Measurements from ENCODE around the gene SPECC1L.
"Not testable (repeated sequence)": the region's sequence is repeated elsewhere in the genome, so short reads cannot be mapped to it uniquely, and the experiment has no call there.

The SPECC1L gene

GRCh38 chr22:24285245-24285644 lies 14.6 kb downstream of the SPECC1L start:
- FAIRE-seq = no peak

GRCh38 chr22:24287212-24287611 lies 16.6 kb downstream of the SPECC1L start:
- FAIRE-seq = not testable (repeated sequence)

GRCh38 chr22:24287801-24288200 lies 17.2 kb downstream of the SPECC1L start:
- FAIRE-seq = not testable (repeated sequence)

- peak; percentile 58 for FAIRE-seq
Measured at GRCh38 chr22:24289114-24289513, 18.5 kb downstream of the SPECC1L start.

GRCh38 chr22:24289741-24290163 lies 19.1 kb downstream of the SPECC1L start:
- FAIRE-seq = no peak

- no peak for FAIRE-seq
Measured at GRCh38 chr22:24290459-24290858, 19.8 kb downstream of the SPECC1L start.

- no peak for FAIRE-seq
Measured at GRCh38 chr22:24291515-24292201, 21.0 kb downstream of the SPECC1L start.

GRCh38 chr22:24292202-24292830 lies 21.7 kb downstream of the SPECC1L start:
- not testable (repeated sequence) for FAIRE-seq

GRCh38 chr22:24294913-24295312 lies 24.3 kb downstream of the SPECC1L start:
- FAIRE-seq = peak; percentile 92

- FAIRE-seq = not testable (repeated sequence)
Measured at GRCh38 chr22:24298497-24299155, 28.0 kb downstream of the SPECC1L start.

GRCh38 chr22:24300522-24300921 lies 29.9 kb downstream of the SPECC1L start:
- FAIRE-seq = not testable (repeated sequence)

GRCh38 chr22:24302591-24302990 lies 32.0 kb downstream of the SPECC1L start:
- FAIRE-seq = no peak

GRCh38 chr22:24303007-24303406 lies 32.4 kb downstream of the SPECC1L start:
- no peak for FAIRE-seq

GRCh38 chr22:24304062-24304675 lies 33.5 kb downstream of the SPECC1L start:
- no peak for FAIRE-seq

GRCh38 chr22:24305260-24305692 lies 34.6 kb downstream of the SPECC1L start:
- FAIRE-seq = no peak

- FAIRE-seq = no peak
Measured at GRCh38 chr22:24310969-24311368, 40.3 kb downstream of the SPECC1L start.

- no peak for FAIRE-seq
Measured at GRCh38 chr22:24315367-24315966, 44.8 kb downstream of the SPECC1L start.

GRCh38 chr22:24316264-24316663 lies 45.6 kb downstream of the SPECC1L start:
- not testable (repeated sequence) for FAIRE-seq

GRCh38 chr22:24317511-24317910 lies 46.9 kb downstream of the SPECC1L start:
- not testable (repeated sequence) for FAIRE-seq

- FAIRE-seq = no peak
Measured at GRCh38 chr22:24319451-24319850, 48.8 kb downstream of the SPECC1L start.

GRCh38 chr22:24321999-24322398 lies 51.4 kb downstream of the SPECC1L start:
- no peak for FAIRE-seq

GRCh38 chr22:24322522-24322921 lies 51.9 kb downstream of the SPECC1L start:
- FAIRE-seq = no peak

- FAIRE-seq = no peak
Measured at GRCh38 chr22:24323233-24323632, 52.6 kb downstream of the SPECC1L start.
